GM18861 (cell line): ENCODE measurements around the gene AMACR.

ENCODE experiments used
- ATAC-seq: cut with Tn5 transposase; IDR thresholded peaks from one replicate; pipeline ENCODE4 v1.9.1; 2021; ENCODE audit not compliant: unreplicated experiment

Gene AMACR

GRCh38 chr5:34007621-34008600 is at the start of gene AMACR:
AMACR (minus strand) TSS chr5:34008050; CDS start chr5:34008019, 31 bp downstream.
- peak; percentile 79 for ATAC-seq

- no peak for ATAC-seq
Observed at GRCh38 chr5:34057569-34057968, 49.7 kb upstream of the AMACR start.

- ATAC-seq, result no peak
Observed at GRCh38 chr5:34057118-34057517, 49.3 kb upstream of the AMACR start.

GRCh38 chr5:34055667-34056066 is 47.8 kb upstream of the AMACR start:
- ATAC-seq, result no peak

- no peak for ATAC-seq
Observed at GRCh38 chr5:34054400-34054729, 46.5 kb upstream of the AMACR start.

GRCh38 chr5:34053571-34054399 is 45.9 kb upstream of the AMACR start:
- ATAC-seq, result no peak

- ATAC-seq, result no peak
Observed at GRCh38 chr5:34053133-34053532, 45.3 kb upstream of the AMACR start.

GRCh38 chr5:34051374-34051980 is 43.6 kb upstream of the AMACR start:
- ATAC-seq, result no peak

GRCh38 chr5:34047774-34048572 is 40.1 kb upstream of the AMACR start:
- ATAC-seq, result no peak

GRCh38 chr5:34047143-34047542 is 39.3 kb upstream of the AMACR start:
- no peak for ATAC-seq

GRCh38 chr5:34045996-34046395 is 38.1 kb upstream of the AMACR start:
- no peak for ATAC-seq

GRCh38 chr5:34045023-34045422 is 37.2 kb upstream of the AMACR start:
- no peak for ATAC-seq

- no peak for ATAC-seq
Observed at GRCh38 chr5:34043099-34043876, 35.4 kb upstream of the AMACR start, which contains the start of gene C1QTNF3. C1QTNF3 (minus strand) TSS chr5:34043213; CDS start chr5:34043125, 88 bp downstream.

- ATAC-seq, result no peak
Observed at GRCh38 chr5:34042321-34042720, 34.5 kb upstream of the AMACR start.

GRCh38 chr5:34041247-34041972 is 33.6 kb upstream of the AMACR start:
- no peak for ATAC-seq

GRCh38 chr5:34040472-34040871 is 32.6 kb upstream of the AMACR start:
- ATAC-seq, result no peak

- no peak for ATAC-seq
Observed at GRCh38 chr5:34039398-34040157, 31.7 kb upstream of the AMACR start.

GRCh38 chr5:34038838-34039237 is 31.0 kb upstream of the AMACR start:
- ATAC-seq, result no peak
